HepG2 (cell line): ENCODE data around the gene ATAD3A. TPM values are rescaled to one million over a fixed set of nuclear protein-coding genes. Genes with fewer than 3 reads are reported as not detected.
"Not testable (repeated sequence)": the region's sequence is repeated elsewhere in the genome, so short reads cannot be mapped to it uniquely, and the experiment has no call there.

Experiments
- ATAC-seq: fragments of 200-7000 bp; cut with Tn5 transposase; 3 replicates; pipeline ENCODE4 v1.9.1; 2020; ENCODE audit warnings: mild to moderate bottlenecking, moderate library complexity
- BruUV-seq: library from RNA; stranded (reverse); fragments of 400-500 nt; replicated peaks from 2 replicates; lab custom pipeline; 2021; lab: Mats Ljungman, UMichigan
- CTCF ChIA-PET: fragments of 300-600 bp; formaldehyde crosslinking; extraction: SDS; loops from one replicate; lab custom pipeline; 2021; ENCODE audit warnings: low total read pairs, inconsistent platforms, low intra/inter-chr PET ratio; lab: Yijun Ruan, JAX
- POLR2A ChIA-PET: fragments of 350-600 bp; sonication (Branson Sonifier 250); formaldehyde crosslinking; loops from one replicate; lab custom pipeline; 2020; ENCODE audit warnings: antibody characterized with exemption, inconsistent platforms; lab: Yijun Ruan, JAX
- DNase-seq: peaks from one replicate; pipeline ENCODE4 v3.0.0-alpha.2; 2015; ENCODE audit warnings: low spot score
- FAIRE-seq: peaks from 3 replicates; lab custom pipeline; 2011; peaks lifted over from hg19 to GRCh38; lab: Jason Lieb, UNC
- H2AFZ ChIP-seq: one replicate; pipeline ENCODE4 v1.6.1; 2011; ENCODE audit warnings: low read length, inconsistent platforms
- H3K27ac ChIP-seq: fragments of 300-600 bp; 3 replicates; pipeline ENCODE4 v1.8.0; 2011; ENCODE audit warnings: mixed run types, mild to moderate bottlenecking, mixed read lengths, low read length, inconsistent platforms; ENCODE audit not compliant: insufficient read depth; ENCODE audit errors: extremely low read length
- H3K27me3 ChIP-seq, 2 experiments: fragments of 200-600 bp in 1 of 2; 2 replicates in 1 of 2; 3 replicates in 1 of 2; pipeline versions ENCODE4 v1.6.0 to v1.8.0; 2011; ENCODE audit warnings: low read length in 2 of 2, mild to moderate bottlenecking in 2 of 2, moderate library complexity in 2 of 2, inconsistent platforms in 1 of 2; ENCODE audit not compliant: insufficient read depth in 2 of 2, control insufficient read depth in 1 of 2
- H3K36me3 ChIP-seq, 2 experiments: fragments of 200-600 bp in 1 of 2; replicated peaks in 1 of 2; 2 replicates in 1 of 2; 3 replicates in 1 of 2; pipeline versions ENCODE4 v1.5.1 to v1.8.0; 2011; ENCODE audit warnings: low read length in 2 of 2, inconsistent platforms in 1 of 2; ENCODE audit not compliant: insufficient read depth in 2 of 2, control insufficient read depth in 1 of 2
- H3K4me1 ChIP-seq: 2 replicates; pipeline ENCODE4 v1.5.1; 2012; ENCODE audit warnings: low read length, inconsistent platforms; ENCODE audit not compliant: insufficient read depth
- H3K4me2 ChIP-seq: 2 replicates; pipeline ENCODE4 v1.6.0; 2011; ENCODE audit warnings: low read depth, low read length, inconsistent platforms
- H3K4me3 ChIP-seq, 3 experiments: fragments of 200-600 bp in 1 of 3; sonication (generic), shearing (Covaris generic) in 1 of 3; replicated peaks in 1 of 3; 2 replicates each; pipeline ENCODE4 v1.5.1; 2011 to 2016; ENCODE audit warnings: low read length in 3 of 3, inconsistent platforms in 2 of 3, low read depth in 2 of 3, mild to moderate bottlenecking in 2 of 3, control low read depth in 1 of 3, mixed read lengths in 1 of 3; ENCODE audit not compliant: insufficient read depth in 1 of 3
- H3K79me2 ChIP-seq: one replicate; pipeline ENCODE4 v1.6.1; 2011; ENCODE audit warnings: low read length, inconsistent platforms; ENCODE audit not compliant: insufficient read depth
- H3K9ac ChIP-seq: 2 replicates; pipeline ENCODE4 v1.6.0; 2011; ENCODE audit warnings: mild to moderate bottlenecking, low read depth, low read length, inconsistent platforms; ENCODE audit not compliant: insufficient read depth
- H3K9me3 ChIP-seq: 2 replicates; pipeline ENCODE4 v1.5.1; 2012; ENCODE audit warnings: mild to moderate bottlenecking, low read length
- H4K20me1 ChIP-seq: 2 replicates; pipeline ENCODE4 v1.6.0; 2011; ENCODE audit warnings: inconsistent platforms, mild to moderate bottlenecking, low read length, moderate library complexity; ENCODE audit not compliant: insufficient read depth
- AGO2 ChIP-seq: fragments of 200-400 bp; formaldehyde crosslinking; optimal IDR thresholded peaks from 2 replicates; pipeline ENCODE3; 2017; ENCODE audit warnings: mild to moderate bottlenecking, low read depth, low read length, moderate library complexity
- PHF20 ChIP-seq: sonication (generic); formaldehyde crosslinking; IDR thresholded peaks from 2 replicates; pipeline ENCODE4 v1.5.0; 2020; ENCODE audit warnings: mild to moderate bottlenecking, missing genetic modification reagents
- ZKSCAN1 ChIP-seq: fragments of 150-350 bp; IDR thresholded peaks from 2 replicates; pipeline ENCODE4 v1.6.1; 2014; ENCODE audit warnings: low read length
- WGBS: methylation state at CpG from one replicate; pipeline ENCODE4 v1.1.6; 2017; ENCODE audit warnings: low lambda C conversion rate; 5-methylcytosine and 5-hydroxymethylcytosine counted together
- in situ Hi-C: cut with HindIII; loops from 2 replicates; pipeline ENCODE4 v1.10.0; 2017; ENCODE audit warnings: low pct_unique_long_range_greater_than_20kb; ENCODE audit not compliant: extremely low pct_ligation_motif_present
- intact Hi-C: fragments of 100-400 bp; cut with micrococcal nuclease; formaldehyde crosslinking; loops from one replicate; pipeline ENCODE4 v1.10.0; 2022; ENCODE audit not compliant: unreplicated experiment
- polyA plus RNA-seq, 8 experiments: library from polyadenylated mRNA; depleted of rRNA in 3 of 8; stranded (reverse) in 7 of 8; unstranded in 1 of 8; fragments of >200 nt; fragmentation: Illumina TruSeq in 4 of 8; extraction: Trizol in 4 of 8; gene quantifications; 2 replicates each; pipeline versions ENCODE4 v1.2.1 to v1.2.3, GENCODE V29; 2011 to 2016; ENCODE audit warnings: low read depth in 4 of 8, missing spikeins in 1 of 8, mixed read lengths in 1 of 8; ENCODE audit not compliant: insufficient read depth in 1 of 8
- total RNA-seq, 5 experiments: library from RNA; depleted of rRNA; stranded (reverse); fragments of >200 nt; fragmentation: Illumina TruSeq; extraction: Trizol; gene quantifications; 2 replicates each; pipeline ENCODE4 v1.2.3, GENCODE V29; 2016; ENCODE audit warnings: low read depth in 1 of 5
- TF ChIP-seq, protein P1 (sequence below): sonication (generic); formaldehyde crosslinking; IDR thresholded peaks from 2 replicates; pipeline ENCODE4 v1.8.1; 2022; ENCODE audit warnings: mild to moderate bottlenecking, missing genetic modification reagents

The ATAD3A gene
- total and polyA plus RNA-seq, 2 of the 13 experiments (the other 11 are each of a cell fraction or from before 2014, with no cell fraction given) = 10.6 to 49.0 TPM

DNA sequence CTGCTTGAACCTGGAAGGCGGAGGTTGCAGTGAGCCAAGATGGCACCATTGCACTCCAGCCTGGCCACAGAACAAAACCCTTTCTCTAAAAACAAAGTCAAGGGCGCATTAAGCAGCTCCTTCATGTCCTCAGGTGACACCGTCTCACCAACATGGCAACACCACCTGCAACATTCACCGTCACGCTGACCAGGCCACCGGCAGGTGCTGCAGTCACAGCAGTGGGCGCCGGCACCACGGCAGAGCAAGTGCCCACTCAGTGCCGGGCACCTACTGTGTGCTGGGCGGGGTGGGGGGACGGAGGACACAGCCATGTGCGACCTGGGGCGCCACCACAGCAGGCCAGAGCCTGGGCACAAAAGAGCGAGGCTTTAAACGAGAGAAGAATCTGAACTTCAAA is 28.2 kb upstream of the ATAD3A start:
- no peaks in the 10 kb centered on the region for H3K9me3 ChIP-seq
- H4K20me1 ChIP-seq = no peaks in the 10 kb centered on the region
- H3K79me2 ChIP-seq = no peaks in the 10 kb centered on the region
- FAIRE-seq (no peak), DNase-seq (no peak), ATAC-seq (no peak)
- 90% methylated on average over 14 of the region's 16 CpGs for WGBS
- no peak overlapping the region for H3K27ac ChIP-seq
- POLR2A ChIA-PET = no interaction called here
- TSS peak; percentile 40 for BruUV-seq
- intact Hi-C loops (no loop called here), in situ Hi-C loops (no loop called here)
- H3K9ac ChIP-seq = no peak overlapping the region
- CTCF ChIA-PET = no interaction called here
- TF ChIP-seq, protein P1, sequence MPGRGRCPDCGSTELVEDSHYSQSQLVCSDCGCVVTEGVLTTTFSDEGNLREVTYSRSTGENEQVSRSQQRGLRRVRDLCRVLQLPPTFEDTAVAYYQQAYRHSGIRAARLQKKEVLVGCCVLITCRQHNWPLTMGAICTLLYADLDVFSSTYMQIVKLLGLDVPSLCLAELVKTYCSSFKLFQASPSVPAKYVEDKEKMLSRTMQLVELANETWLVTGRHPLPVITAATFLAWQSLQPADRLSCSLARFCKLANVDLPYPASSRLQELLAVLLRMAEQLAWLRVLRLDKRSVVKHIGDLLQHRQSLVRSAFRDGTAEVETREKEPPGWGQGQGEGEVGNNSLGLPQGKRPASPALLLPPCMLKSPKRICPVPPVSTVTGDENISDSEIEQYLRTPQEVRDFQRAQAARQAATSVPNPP (CRISPR knock-in tag) = no peak
- TF ChIP-seq ZKSCAN1 (peak; percentile 67; the same call in 1 of the 2 replicates), PHF20 (no peak), AGO2 (peak; percentile 58)
- H3K4me2 ChIP-seq = no peak overlapping the region
- no peaks in the 10 kb centered on the region for H3K27me3 ChIP-seq
- no peak overlapping the region for H3K4me3 ChIP-seq
- H3K4me1 ChIP-seq = no peaks in the 10 kb centered on the region
- H2AFZ ChIP-seq = no peak overlapping the region
- H3K36me3 ChIP-seq = peaks cover 25 to 43% of the 10 kb centered on the region in 2 experiments

DNA sequence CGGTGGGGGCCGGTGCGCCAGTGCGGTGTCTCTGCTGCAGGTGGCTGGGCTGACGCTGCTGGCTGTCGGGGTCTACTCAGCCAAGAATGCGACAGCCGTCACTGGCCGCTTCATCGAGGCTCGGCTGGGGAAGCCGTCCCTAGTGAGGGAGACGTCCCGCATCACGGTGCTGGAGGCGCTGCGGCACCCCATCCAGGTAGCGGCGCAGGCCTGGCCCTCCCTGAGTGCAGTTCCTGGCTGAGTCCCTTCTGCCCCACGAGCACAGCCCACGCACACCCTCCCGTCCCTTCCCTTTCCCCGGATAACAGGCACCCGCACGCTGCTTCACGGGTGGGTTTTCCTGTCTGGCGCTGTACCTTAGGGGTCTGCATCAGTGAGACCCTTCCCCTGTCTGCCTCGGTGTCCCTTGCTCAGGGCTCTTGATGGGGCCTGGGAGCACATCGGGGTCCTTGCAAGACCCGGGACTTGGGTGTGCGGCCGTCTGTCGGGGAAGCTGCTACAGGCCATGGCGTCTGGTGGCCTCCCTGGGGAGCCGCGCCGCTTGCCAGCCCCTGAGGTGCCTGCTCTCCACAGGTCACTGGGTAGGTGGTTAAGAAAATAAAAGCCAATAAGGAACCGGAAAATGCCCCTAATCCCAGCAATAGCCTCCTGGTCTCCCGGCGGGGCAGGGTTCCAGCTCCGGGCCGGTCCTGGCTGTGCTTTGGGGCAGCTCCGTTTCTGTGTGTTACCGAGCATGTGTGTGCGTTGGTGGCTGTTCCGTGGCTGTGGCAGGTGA is 26.8 kb upstream of the ATAD3A start:
- BruUV-seq, H2AFZ ChIP-seq, FAIRE-seq, in situ Hi-C loops, H3K9ac ChIP-seq, POLR2A ChIA-PET, H3K79me2 ChIP-seq, CTCF ChIA-PET, DNase-seq, ATAC-seq, H3K27ac ChIP-seq, H3K27me3 ChIP-seq, intact Hi-C loops, H3K4me1 ChIP-seq, H3K4me3 ChIP-seq, H4K20me1 ChIP-seq, H3K4me2 ChIP-seq, H3K9me3 ChIP-seq: not testable (repeated sequence)
- WGBS = 97% methylated on average over 18 of the region's 46 CpGs
- TF ChIP-seq AGO2 = peak; percentile 8
- H3K36me3 ChIP-seq = peaks cover 25 to 44% of the 10 kb centered on the region in 2 experiments
